D721Med (cell line): ENCODE data around the gene PDE7B.

ENCODE experiments used
- DNase-seq: peaks from one replicate; pipeline ENCODE4 v3.0.0; 2011; ENCODE audit warnings: low spot score; ENCODE audit not compliant: insufficient read length
- FAIRE-seq: peaks from 2 replicates; lab custom pipeline; 2011; peaks lifted over from hg19 to GRCh38; lab: Jason Lieb, UNC
- CTCF ChIP-seq: IDR thresholded peaks from 2 replicates; pipeline ENCODE4 v1.5.1; 2012; ENCODE audit warnings: mild to moderate bottlenecking, control low read depth; ENCODE audit not compliant: insufficient read depth; ENCODE audit errors: missing control alignments

Gene PDE7B

DNA sequence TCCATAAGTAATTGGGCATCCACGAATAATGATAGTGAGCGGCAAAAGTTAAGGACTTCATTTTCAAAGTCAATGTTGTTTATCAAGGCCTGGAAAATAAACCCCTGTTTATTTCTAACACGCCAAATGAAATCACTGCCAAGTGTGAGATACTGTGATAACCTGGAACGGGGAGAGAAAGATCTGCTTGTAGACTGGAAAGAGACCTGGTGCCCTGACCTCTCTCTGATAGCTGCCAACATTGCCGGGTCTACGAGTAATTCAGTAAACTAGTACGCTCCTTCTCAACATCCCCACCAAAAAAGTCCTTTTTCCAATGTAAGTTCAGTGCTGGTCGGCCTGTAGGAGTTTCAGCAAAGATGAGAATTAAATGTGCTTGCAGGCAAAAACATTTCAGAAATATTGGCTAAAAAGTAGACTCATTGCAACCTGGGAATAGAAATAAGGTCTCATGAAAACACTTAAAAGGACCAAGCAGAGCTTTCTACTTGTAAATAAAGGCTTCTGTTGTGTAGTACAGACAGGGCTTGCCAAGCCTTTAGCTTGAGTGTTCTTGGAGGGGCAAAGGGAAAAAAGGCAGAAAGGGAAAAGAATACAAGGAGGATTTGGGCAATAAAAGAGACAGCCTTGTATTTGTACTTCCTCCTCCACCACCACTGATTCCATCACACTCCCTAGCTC lies 43.9 kb downstream of the PDE7B start:
- TF ChIP-seq CTCF, result no peak
- DNase-seq (no peak), FAIRE-seq (no peak)

- FAIRE-seq (no peak), DNase-seq (no peak)
- no peak for TF ChIP-seq CTCF
Measured at GRCh38 chr6:135897087-135897486, 45.6 kb downstream of the PDE7B start.

DNA sequence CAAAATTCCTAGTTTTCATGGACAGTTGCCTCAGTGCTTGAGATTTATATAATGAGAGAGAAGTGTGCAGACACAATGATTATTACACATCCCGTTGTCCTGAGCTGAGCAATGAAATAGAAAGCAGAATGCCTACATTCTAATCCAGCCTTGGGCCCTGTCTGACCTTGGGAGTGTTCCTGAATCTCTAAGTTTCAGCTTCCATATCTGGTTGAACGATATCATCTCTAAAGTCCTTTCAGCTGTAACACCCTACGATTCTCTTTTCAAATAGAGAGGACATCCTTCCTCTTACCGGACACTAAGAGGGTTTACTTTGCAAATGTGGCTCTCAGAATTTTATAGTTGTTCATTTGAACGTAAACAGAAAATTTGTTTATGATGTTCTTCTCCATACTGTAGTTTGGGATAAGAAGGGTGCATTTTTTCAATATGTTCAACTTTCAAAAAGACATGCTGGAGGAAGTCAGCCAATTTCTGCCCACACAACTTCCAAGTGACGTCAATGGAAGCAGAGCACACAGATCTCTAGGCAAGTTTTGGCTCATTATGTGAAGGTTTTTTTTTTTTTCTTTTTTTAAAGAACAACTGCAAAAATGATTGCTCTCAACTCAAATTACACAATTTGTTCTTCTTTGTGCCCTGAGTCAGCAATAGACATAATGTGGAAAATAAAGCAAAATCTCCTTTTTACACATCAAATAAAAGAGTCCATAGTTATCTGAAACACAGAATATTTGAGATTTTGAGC lies 50.4 kb downstream of the PDE7B start:
- FAIRE-seq (no peak), DNase-seq (no peak)
- TF ChIP-seq CTCF, result no peak

- FAIRE-seq, result no peak
- TF ChIP-seq CTCF, result no peak
- DNase-seq, result no peak
Measured at GRCh38 chr6:135902756-135903331, 51.3 kb downstream of the PDE7B start.

DNA sequence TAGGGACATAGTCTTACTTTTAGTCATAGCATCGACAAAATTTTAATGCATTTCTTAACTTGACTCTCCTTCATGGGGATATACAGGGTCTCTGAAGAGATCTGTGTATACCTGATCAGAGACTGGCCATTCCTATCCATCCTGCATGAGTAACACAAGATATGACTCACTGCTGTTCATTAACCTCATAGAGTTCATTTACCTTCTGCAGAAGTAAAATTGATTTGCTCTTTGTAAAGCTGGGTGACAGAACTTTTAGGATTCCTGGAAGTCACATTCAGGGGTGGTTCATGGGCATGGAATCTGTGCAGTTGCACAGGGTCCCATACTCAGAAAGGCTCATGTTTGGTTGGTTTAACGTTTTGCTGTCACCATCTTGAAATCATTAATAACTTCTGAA lies 53.2 kb downstream of the PDE7B start:
- no peak for FAIRE-seq
- no peak for DNase-seq
- TF ChIP-seq CTCF, result no peak

GRCh38 chr6:135905604-135906300 lies 54.3 kb downstream of the PDE7B start:
- DNase-seq (no peak), FAIRE-seq (no peak)
- TF ChIP-seq CTCF, result no peak
